HUES64 (cell line): ENCODE measurements around the gene SULT4A1.

ENCODE experiments used
- H3K27ac ChIP-seq: 2 replicates; pipeline ENCODE4 v1.7.0; 2013; ENCODE audit warnings: low read depth, low read length, inconsistent platforms
- H3K27me3 ChIP-seq: 2 replicates; pipeline ENCODE4 v1.6.1; 2013; ENCODE audit warnings: mild to moderate bottlenecking, low read length; ENCODE audit not compliant: insufficient read depth
- H3K36me3 ChIP-seq: 2 replicates; pipeline ENCODE4 v1.6.1; 2013; ENCODE audit warnings: mild to moderate bottlenecking, low read length; ENCODE audit not compliant: insufficient read depth
- H3K4me1 ChIP-seq: 2 replicates; pipeline ENCODE4 v1.6.1; 2013; ENCODE audit warnings: mild to moderate bottlenecking, low read length, moderate library complexity; ENCODE audit not compliant: insufficient read depth
- H3K4me3 ChIP-seq: 2 replicates; pipeline ENCODE4 v1.5.1; 2013; ENCODE audit warnings: mild to moderate bottlenecking, low read length, moderate library complexity
- H3K9ac ChIP-seq: 2 replicates; pipeline ENCODE4 v1.6.1; 2013; ENCODE audit warnings: mild to moderate bottlenecking, low read depth, low read length
- H3K9me3 ChIP-seq: 2 replicates; pipeline ENCODE4 v1.6.1; 2013; ENCODE audit warnings: low read depth, low read length; ENCODE audit not compliant: insufficient read depth
- WGBS: fragments of 150-250, 120-280 bp; methylation state at CpG from one replicate; pipeline ENCODE4 v1.1.7; 2013; ENCODE audit warnings: missing lambda C conversion rate; 5-methylcytosine and 5-hydroxymethylcytosine counted together

The SULT4A1 gene

DNA sequence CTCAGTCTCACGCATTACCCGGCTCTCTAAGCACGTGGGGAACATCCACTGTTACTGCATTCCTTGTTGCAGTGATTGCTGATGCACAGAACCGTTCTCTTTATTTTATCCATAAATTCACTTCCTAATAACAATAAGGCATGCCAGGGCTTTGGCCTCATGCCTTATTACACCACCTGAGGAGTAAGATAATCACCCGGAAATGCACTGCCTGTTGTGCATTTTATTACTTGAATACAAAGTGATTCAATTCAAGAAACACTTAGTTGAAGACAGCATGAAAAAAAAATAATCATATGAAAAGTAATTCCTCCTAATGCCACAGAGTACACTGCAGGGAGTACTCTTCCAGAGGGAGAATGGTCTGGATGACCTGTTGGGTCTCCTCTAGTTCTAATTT, 69.4 kb downstream of the SULT4A1 start:
- Histone ChIP-seq H3K9ac (no peak overlapping the region), H3K4me3 (no peak overlapping the region), H3K36me3 (no peaks in the 10 kb centered on the region), H3K27me3 (no peaks in the 10 kb centered on the region), H3K27ac (no peak overlapping the region), H3K9me3 (no peaks in the 10 kb centered on the region), H3K4me1 (no peaks in the 10 kb centered on the region)
- 82% methylated on average over 4 of the region's 5 CpGs for WGBS

DNA sequence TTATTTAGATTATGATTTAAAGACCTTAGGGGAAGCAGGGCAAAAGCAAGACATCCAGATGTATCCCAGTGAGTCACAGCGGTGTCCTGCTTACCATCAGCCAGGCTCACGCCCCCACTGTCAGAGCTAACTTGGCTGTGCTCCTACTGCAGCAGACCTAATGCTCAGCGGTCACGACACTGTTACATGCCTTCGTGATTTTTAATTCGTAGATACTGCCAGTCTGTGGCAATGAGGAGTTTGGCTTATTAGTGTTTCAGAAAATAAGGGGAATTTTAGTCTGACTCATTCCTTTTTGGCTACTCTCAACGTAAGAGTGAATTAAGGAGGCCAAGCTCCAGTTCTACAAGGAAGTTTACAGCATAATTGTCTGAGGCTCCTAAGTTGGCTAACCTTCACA, 72.9 kb downstream of the SULT4A1 start:
- Histone ChIP-seq H3K9ac (no peak overlapping the region), H3K4me3 (no peak overlapping the region), H3K36me3 (no peaks in the 10 kb centered on the region), H3K4me1 (no peaks in the 10 kb centered on the region), H3K27ac (no peak overlapping the region), H3K27me3 (no peaks in the 10 kb centered on the region), H3K9me3 (no peaks in the 10 kb centered on the region)
- 88% methylated on average over 7 of the region's 7 CpGs for whole genome bisulfite sequencing

GRCh38 chr22:43783777-43784176, 78.5 kb downstream of the SULT4A1 start:
- Histone ChIP-seq H3K27ac (no peak overlapping the region), H3K4me3 (no peak overlapping the region), H3K27me3 (no peaks in the 10 kb centered on the region), H3K4me1 (no peaks in the 10 kb centered on the region), H3K36me3 (no peaks in the 10 kb centered on the region), H3K9me3 (no peaks in the 10 kb centered on the region), H3K9ac (no peak overlapping the region)
- 71% methylated on average over 2 of the region's 2 CpGs for WGBS

- Histone ChIP-seq H3K27ac (no peak overlapping the region), H3K36me3 (no peaks in the 10 kb centered on the region), H3K4me3 (no peak overlapping the region), H3K4me1 (no peaks in the 10 kb centered on the region), H3K9me3 (no peaks in the 10 kb centered on the region), H3K9ac (no peak overlapping the region), H3K27me3 (no peaks in the 10 kb centered on the region)
- 97% methylated on average over 2 of the region's 3 CpGs for WGBS
These were observed 79.9 kb downstream of the SULT4A1 start for GRCh38 chr22:43782448-43782847.

DNA sequence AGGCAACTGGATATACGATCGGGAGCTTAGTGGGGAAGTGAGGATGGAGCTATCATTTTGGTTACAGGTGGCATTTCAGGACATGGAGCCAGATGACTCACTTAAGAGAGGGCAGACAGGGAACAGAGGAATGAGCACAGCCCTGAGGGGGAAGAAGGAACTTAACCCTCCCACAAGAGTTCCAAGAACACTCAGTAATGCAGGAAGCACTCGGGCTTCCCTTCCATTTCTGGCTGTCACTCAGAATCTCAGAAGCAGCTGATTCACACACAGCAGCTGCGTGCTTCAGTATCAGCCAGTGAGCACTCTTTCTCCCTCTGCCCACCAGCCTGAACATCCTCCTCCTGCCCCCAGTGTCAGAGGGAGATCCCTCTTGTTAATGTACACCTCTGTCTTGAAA, 85.0 kb downstream of the SULT4A1 start:
- Histone ChIP-seq H3K27ac (no peak overlapping the region), H3K27me3 (no peaks in the 10 kb centered on the region), H3K4me3 (no peak overlapping the region), H3K36me3 (no peaks in the 10 kb centered on the region), H3K4me1 (no peaks in the 10 kb centered on the region), H3K9me3 (no peaks in the 10 kb centered on the region), H3K9ac (no peak overlapping the region)
- WGBS = 82% methylated on average over 4 of the region's 4 CpGs

DNA sequence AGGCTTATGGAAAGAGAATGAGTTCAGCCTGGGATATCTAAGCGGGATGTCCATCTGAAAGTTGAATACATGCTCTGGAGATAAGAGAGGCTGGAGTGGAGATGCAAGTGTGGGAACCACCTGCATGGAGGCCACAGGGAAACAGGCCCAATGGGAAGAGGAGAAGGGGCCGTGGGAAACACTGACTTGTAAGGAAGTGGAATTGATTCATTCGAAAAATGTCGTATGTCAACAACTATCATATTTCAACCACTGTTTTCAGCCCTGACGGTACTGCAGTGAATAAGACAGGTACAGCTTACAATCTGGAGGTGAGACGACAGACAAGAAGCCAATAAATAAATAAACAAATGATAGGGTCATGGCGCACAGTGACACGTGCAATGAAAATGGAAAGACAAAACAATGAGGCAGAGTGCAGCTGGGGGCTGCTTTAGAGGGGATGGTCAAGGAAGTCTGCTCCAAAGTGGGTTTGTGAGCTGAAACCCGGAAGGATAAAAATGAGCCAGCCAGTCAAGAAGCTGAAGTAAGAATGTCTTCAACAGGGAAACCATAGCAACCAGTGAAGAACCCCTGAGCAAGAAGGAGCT, 86.1 kb downstream of the SULT4A1 start:
- WGBS = 85% methylated on average over 9 of the region's 9 CpGs
- no peaks in the 10 kb centered on the region for H3K4me1 ChIP-seq
- no peaks in the 10 kb centered on the region for H3K9me3 ChIP-seq
- H3K9ac ChIP-seq = no peak overlapping the region
- no peak overlapping the region for H3K27ac ChIP-seq
- H3K27me3 ChIP-seq = no peaks in the 10 kb centered on the region
- no peak overlapping the region for H3K4me3 ChIP-seq
- H3K36me3 ChIP-seq = no peaks in the 10 kb centered on the region
